ENCODE data around the gene MRTFB. TPM values are rescaled to one million over a fixed set of nuclear protein-coding genes. Genes with fewer than 3 reads are reported as not detected.

Gene MRTFB
- total RNA-seq, 1 experiment from 2014 or later, result 67.3 TPM

GRCh38 chr16:14105760-14106375 is 34.7 kb downstream of the MRTFB start:
- Mint-ChIP-seq H3K27ac (ENCODE audit: unreplicated experiment) (no peak overlapping the region), H3K4me1 (ENCODE audit: low read depth, unreplicated experiment) (peaks cover 48% of the 10 kb centered on the region), H3K9me3 (ENCODE audit: low read depth, unreplicated experiment) (no peaks in the 10 kb centered on the region), H3K4me3 (ENCODE audit: low read depth, unreplicated experiment) (no peak overlapping the region), H3K36me3 (ENCODE audit: insufficient read depth, unreplicated experiment) (no peaks in the 10 kb centered on the region), H3K27me3 (ENCODE audit: unreplicated experiment) (no peaks in the 10 kb centered on the region)
- no peak for TF ChIP-seq CTCF (IDR thresholded peaks at IDR 0.05; ENCODE audit: unreplicated experiment)
- CTCF ChIA-PET, result interaction anchor here (0.6 kb wide), 1 partner anchor 21 kb away, joined by 3 read pairs; no protein-coding TSS in a partner anchor
- DNase-seq, result no peak
- no TSS peak for BruUV-seq (replicated peaks)
- intact Hi-C loops (cut with micrococcal nuclease; ENCODE audit: unreplicated experiment), result no loop called here

- BruUV-seq (replicated peaks), result no TSS peak
- no peak for DNase-seq
- H3K9me3 Mint-ChIP-seq (ENCODE audit: low read depth, unreplicated experiment), result no peaks in the 10 kb centered on the region
- intact Hi-C loops (cut with micrococcal nuclease; ENCODE audit: unreplicated experiment), result no loop called here
- no peaks in the 10 kb centered on the region for H3K27me3 Mint-ChIP-seq (ENCODE audit: unreplicated experiment)
- H3K4me1 Mint-ChIP-seq (ENCODE audit: low read depth, unreplicated experiment), result peaks cover 48% of the 10 kb centered on the region
- no peak for TF ChIP-seq CTCF (IDR thresholded peaks at IDR 0.05; ENCODE audit: unreplicated experiment)
- CTCF ChIA-PET, result no interaction called here
- H3K27ac Mint-ChIP-seq (ENCODE audit: unreplicated experiment), result no peak overlapping the region
- no peaks in the 10 kb centered on the region for H3K36me3 Mint-ChIP-seq (ENCODE audit: insufficient read depth, unreplicated experiment)
- no peak overlapping the region for H3K4me3 Mint-ChIP-seq (ENCODE audit: low read depth, unreplicated experiment)
These were observed 35.3 kb downstream of the MRTFB start for GRCh38 chr16:14106457-14106856.

GRCh38 chr16:14106961-14107360 is 35.8 kb downstream of the MRTFB start:
- H3K27ac Mint-ChIP-seq (ENCODE audit: unreplicated experiment), result no peak overlapping the region
- no peaks in the 10 kb centered on the region for H3K27me3 Mint-ChIP-seq (ENCODE audit: unreplicated experiment)
- peaks cover 48% of the 10 kb centered on the region for H3K4me1 Mint-ChIP-seq (ENCODE audit: low read depth, unreplicated experiment)
- BruUV-seq (replicated peaks), result no TSS peak
- no peaks in the 10 kb centered on the region for H3K9me3 Mint-ChIP-seq (ENCODE audit: low read depth, unreplicated experiment)
- no peak for DNase-seq
- no peaks in the 10 kb centered on the region for H3K36me3 Mint-ChIP-seq (ENCODE audit: insufficient read depth, unreplicated experiment)
- CTCF ChIA-PET, result no interaction called here
- TF ChIP-seq CTCF (IDR thresholded peaks at IDR 0.05; ENCODE audit: unreplicated experiment), result no peak
- intact Hi-C loops (cut with micrococcal nuclease; ENCODE audit: unreplicated experiment), result no loop called here
- H3K4me3 Mint-ChIP-seq (ENCODE audit: low read depth, unreplicated experiment), result no peak overlapping the region

GRCh38 chr16:14109077-14109775 is 38.1 kb downstream of the MRTFB start:
- no peak overlapping the region for H3K4me3 Mint-ChIP-seq (ENCODE audit: low read depth, unreplicated experiment)
- H3K27me3 Mint-ChIP-seq (ENCODE audit: unreplicated experiment), result no peaks in the 10 kb centered on the region
- no peak overlapping the region for H3K27ac Mint-ChIP-seq (ENCODE audit: unreplicated experiment)
- no TSS peak for BruUV-seq (replicated peaks)
- H3K4me1 Mint-ChIP-seq (ENCODE audit: low read depth, unreplicated experiment), result peaks cover 40% of the 10 kb centered on the region
- CTCF ChIA-PET, result interaction anchor here (0.5 to 3.9 kb wide), 5 partner anchors 8 to 186 kb away, joined by 3 to 11 read pairs (median 3); no protein-coding TSS in a partner anchor
- DNase-seq, result no peak
- no peaks in the 10 kb centered on the region for H3K36me3 Mint-ChIP-seq (ENCODE audit: insufficient read depth, unreplicated experiment)
- intact Hi-C loops (cut with micrococcal nuclease; ENCODE audit: unreplicated experiment), result no loop called here
- no peak for TF ChIP-seq CTCF (IDR thresholded peaks at IDR 0.05; ENCODE audit: unreplicated experiment)
- H3K9me3 Mint-ChIP-seq (ENCODE audit: low read depth, unreplicated experiment), result no peaks in the 10 kb centered on the region
